GM18502 (cell line): Measurements from ENCODE around the gene GPR108.

Experiments
- ATAC-seq: cut with Tn5 transposase; IDR thresholded peaks from one replicate; pipeline ENCODE4 v1.9.1; 2021; ENCODE audit warnings: mild to moderate bottlenecking; ENCODE audit not compliant: unreplicated experiment, poor library complexity

GPR108 gene

DNA sequence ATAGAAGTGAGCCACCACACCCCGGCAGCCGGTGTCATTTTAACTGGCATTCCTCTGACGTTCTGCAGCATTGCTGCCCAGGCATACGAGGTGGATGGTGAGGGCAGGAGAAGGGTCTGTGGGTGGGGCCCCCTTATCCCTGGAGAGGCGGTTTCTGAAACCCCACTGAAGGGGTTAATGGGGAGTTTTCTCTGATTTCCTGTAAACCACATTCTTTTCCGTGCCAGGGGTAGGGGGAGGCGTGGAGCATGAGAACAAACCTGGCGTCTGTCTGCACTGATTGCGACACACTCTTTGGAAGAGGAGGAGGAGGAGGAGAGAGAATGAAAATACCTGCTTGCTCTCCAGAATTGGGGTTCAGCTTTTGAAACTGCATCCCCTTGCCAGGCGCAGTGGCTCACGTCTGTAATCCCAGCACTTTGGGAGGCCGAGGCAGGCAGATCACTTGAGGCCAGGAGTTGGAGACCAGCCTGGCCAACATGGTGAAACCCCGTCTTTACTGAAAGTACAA is 14.2 kb downstream of the GPR108 start:
- ATAC-seq: no peak

DNA sequence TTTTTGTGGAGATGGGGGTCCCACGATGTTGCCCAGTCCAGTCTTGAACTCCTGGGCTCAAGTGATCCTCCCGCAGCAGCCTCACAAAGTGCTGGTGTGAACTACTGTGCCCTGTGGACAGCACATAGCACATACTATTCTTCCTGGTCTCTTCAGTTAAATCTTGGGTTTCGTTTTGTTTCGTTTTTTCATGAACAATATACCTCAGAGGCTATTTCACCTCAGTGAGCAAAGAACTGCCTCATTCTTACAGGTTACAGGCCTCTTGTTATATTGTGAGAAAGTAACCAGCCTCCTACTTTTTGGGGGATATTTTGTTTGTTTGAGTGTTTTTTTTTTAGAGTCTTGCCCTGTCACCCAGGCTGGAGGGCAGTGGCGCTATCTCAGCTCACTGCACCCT is 15.6 kb downstream of the GPR108 start:
- ATAC-seq: no peak

- ATAC-seq: no peak
These were observed 16.3 kb downstream of the GPR108 start for GRCh38 chr19:6721138-6721474.

DNA sequence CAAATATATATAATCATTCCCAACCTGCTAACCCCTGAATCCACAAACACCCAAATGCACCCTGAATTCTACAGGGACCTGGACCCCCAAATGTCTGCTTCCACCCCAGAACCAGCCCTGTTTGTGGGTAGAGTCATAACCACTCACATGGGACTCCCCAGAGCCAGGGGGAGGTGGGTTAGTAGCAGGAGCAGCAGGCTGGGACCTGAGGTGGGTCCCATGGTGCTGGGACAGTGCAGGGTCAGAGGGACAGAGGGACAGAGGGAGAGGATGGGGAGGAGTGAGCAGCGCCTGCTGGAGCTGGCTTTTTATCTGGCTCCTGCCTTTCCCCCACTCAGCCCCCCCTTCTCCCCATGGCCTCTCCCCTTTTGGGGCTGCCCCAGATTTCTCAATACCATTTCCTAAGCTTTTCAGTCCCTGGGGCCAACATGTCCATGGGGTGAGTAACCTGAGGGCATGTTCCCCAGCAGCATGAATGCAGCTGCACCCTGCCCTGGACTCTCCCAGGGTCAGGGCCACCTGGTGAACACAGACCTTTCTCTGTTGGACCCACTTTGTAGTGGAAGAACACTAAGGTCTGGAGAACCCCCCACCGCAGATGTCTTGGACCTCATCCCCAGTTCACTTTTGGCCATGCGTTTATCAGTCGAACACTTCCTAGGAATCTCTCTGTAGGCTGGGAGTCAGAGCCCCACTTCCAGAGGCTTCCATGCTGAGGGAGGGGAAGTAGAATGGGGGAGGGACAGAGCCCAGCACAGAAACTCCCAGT is 16.8 kb downstream of the GPR108 start, which contains the start of gene C3:
C3 (minus strand) TSS at position 282 of the 769 bp plus-strand sequence; CDS start at position 221, 61 bp downstream.
- ATAC-seq: no peak

DNA sequence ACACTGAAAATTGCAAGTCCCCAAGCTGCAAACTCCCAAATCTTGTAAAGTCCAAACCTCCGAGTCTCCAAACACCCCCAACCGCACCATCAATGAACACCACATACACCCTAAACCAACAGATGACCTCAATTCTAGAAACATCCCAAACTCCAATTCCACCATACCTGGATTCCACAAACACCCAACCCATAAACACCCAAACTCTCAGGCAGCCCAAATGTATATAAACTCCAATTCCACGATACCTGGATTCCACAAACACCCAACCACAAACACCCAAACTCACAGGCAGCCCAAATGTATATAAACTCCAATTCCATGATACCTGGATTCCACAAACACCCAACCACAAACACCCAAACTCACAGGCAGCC is 17.4 kb downstream of the GPR108 start:
- ATAC-seq: no peak

DNA sequence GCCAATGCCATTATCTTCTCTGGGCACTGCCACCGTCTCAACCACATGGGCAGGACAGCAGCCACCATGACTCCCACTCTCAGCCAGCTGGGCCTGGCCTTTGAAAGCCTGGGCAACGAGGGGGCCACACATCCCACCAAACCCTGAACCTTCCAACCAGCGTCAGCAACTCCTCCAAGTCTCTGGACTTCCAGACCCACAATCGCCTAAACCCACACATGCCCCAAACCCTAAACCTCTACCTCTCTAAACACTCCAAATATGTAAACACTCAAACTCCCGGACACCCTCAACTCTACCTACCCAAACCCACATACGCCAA is 17.9 kb downstream of the GPR108 start:
- no peak for ATAC-seq

- no peak for ATAC-seq
These were observed 18.4 kb downstream of the GPR108 start for GRCh38 chr19:6718741-6719539.

- no peak for ATAC-seq
These were observed 19.2 kb downstream of the GPR108 start for GRCh38 chr19:6718111-6718740.

GRCh38 chr19:6717441-6717971 is 19.9 kb downstream of the GPR108 start:
- ATAC-seq: no peak

DNA sequence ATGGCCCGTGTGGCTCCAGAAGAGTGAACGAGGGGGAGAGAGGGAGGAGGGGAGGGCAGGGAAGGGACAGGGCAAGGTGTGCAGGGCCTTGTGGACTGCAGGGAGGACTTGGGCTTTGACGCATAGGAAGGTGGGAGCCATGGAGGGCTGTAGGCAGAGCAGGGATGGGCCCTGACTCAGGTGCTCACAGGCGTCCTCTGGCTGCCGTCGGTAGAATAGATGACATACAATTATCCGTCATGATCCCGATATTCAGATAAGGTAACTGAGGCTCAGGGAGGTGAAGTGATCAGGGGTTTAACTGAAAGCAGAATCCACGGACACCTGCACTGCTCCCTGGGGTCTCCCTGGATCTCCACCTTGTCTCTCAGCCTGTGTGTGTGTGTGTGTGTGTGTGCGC is 20.3 kb downstream of the GPR108 start:
- ATAC-seq: no peak

DNA sequence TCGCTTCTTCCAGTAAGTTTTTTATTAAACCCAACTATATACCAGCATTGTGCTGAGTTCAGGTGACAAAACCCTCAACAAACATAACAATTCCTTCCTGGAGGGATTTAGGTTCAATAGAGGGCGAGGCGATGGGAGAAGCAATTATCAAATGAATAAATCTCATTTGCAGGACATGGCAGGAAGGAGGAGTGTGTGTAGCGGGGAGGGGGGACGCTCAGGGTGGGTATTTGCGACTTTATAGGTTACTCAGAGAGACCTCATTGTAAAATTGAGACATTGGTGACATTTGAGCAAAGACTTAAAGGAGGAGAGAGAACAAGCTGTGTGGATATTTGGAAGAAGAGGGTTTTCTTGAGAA is 20.8 kb downstream of the GPR108 start:
- no peak for ATAC-seq

DNA sequence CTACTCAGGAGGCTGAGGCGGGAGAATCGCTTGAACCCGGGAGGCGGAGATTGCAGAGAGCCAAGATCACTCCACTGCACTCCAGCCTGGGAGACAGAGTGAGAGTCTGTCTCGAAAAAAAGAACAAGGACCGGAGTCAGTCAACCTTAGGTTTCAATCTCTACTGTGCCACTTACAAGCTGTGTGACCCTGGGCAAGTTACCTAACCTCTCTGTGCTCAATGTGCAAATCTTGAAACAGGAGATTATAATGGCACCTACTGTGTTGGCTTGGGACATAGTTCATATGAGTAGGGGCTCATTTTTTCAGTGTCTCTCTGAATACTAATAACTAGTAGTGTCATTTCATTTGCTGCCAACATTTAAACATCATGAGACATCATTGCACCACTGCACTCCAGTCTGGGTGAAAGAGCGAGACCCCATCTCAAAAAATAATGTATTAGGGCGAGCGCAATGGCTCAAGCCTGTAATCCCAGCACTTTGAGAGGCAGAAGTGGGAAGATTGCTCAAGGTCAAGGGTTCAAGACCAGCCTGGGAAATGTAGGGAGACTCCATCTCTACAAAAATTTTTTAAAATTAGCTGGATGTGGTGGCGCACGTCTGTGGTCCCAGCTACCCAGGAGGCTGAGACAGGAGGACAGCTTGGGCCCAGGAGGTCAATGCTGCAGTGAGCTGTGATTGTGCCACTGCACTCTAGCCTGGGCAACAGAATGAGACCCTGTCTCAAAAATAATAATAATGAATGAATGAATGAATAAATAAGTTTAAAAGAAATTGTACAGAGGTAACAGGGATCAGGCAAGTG is 22.4 kb downstream of the GPR108 start:
- ATAC-seq: no peak

DNA sequence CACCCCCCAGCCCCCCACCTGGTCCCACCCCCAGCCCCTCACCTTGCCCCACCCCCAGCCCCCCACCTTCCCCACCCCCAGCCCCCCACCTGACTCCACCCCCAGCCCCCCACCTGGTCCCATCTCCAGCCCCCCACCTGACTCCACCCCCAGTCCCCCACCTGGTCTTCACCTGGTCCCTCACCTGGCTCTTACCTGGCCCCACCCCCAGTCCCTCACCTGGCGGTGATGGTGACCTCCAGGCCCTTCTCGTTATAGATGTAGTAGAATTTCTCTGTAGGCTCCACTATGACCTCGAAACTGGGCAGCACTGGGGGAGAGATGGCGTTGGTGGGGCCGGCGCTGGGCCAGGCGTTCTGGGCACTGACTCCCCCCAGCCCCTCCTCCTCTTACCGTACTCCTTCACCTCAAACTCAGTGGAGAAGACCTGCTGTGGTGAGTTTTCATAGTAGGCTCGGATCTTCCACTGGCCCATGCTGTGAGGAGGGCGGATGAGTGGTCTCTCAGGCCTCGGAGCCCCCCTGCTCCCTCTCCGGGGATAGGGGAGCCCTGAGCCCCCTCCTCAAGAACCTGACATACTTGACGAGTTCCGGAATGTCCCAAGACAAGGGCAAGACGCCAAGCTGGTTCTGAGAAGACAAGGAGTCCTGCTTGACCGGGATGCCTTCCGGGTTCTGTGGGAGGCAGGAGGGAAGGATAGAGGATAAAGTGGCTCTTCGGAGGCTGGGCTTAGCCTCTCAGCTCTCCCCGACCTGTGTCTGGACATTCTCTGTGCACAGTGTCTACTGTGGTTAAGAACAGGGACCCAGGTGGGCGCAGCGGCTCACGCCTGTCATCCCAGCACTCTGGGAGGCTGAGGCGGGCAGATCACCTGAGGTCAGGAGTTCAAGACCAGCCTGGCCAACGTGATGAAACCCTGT is 23.3 kb downstream of the GPR108 start:
- ATAC-seq: no peak

DNA sequence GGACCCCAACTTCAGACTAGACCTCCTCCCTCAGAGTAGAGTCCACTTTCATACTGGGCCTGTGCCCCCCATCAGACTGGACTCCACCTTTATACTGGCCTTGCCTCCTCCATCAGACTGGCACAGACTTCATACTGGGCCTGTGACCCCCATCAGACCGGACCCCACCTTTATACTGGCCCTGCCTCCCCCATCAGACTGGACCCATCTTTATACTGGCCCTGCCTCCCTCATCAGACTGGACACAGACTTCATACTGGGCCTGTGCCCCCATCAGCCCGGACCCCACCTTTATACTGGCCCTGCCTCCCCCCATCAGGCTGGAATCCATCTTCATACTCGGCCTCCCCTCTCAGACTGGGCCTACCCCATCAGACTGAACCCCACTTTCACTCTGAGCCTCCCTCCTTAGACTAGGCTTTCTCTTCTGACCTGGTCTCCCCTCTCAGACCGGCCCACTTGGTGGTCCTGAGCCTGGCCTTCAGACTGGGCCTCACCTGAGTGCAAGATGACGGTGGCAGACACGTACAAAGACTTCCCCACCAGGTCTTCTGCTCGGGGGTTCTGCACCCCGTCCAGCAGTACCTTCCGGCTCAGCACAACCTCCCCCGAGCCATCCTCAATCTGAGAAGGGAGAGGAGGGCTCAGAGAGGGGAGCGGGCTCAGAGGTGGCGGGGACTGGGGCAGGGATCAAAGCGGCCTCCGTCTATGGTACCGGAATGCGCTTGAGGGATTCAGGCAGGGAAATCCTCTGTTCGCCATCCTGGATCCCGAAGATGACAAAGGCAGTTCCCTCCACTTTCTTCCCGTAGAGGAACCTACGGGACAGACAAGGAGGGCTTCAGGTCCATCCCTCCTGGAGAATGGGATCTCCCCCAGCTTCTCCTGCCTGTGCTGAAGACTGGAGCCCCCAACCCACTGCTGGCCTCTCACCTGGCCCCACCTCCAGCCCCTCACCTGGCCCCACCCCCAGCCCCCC is 24.4 kb downstream of the GPR108 start:
- ATAC-seq: no peak

DNA sequence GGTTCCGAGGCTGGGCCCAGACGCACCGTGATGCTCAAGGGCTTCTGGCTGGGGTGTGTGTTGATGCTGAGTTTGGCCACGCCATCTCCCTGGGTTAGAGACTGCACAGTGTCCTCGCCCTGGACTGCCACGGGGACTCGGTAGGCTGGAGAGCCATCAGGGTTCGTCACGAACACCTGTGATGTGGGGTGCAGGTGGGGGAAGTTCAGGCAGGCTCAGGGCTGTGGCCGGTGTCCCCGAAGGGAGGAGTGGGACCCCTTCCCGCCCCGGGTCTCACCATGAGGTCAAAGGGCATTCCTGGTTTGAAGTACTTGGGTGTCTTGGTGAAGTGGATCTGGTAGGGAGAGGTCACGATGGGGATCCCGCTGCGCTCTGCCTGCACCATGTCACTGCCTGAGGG is 25.1 kb downstream of the GPR108 start:
- ATAC-seq: no peak

- ATAC-seq: no peak
These were observed 25.8 kb downstream of the GPR108 start for GRCh38 chr19:6711605-6712004.

- no peak for ATAC-seq
These were observed 26.4 kb downstream of the GPR108 start for GRCh38 chr19:6711078-6711361.
